Limb (tissue), 2 donors: ENCODE measurements around the gene EI24.

Experiments
- DNase-seq, 2 donors: peaks; one replicate each; pipeline ENCODE4 v3.0.0-alpha.2; 2016; ENCODE audit errors: extremely low spot score in 2 of 2

Gene EI24

GRCh38 chr11:125578783-125579182, 9.5 kb downstream of the EI24 start:
- no peak for DNase-seq

- DNase-seq = no peak
Measured at GRCh38 chr11:125579811-125580210, 10.5 kb downstream of the EI24 start.

- no peak for DNase-seq
Measured at GRCh38 chr11:125583496-125583895, 14.2 kb downstream of the EI24 start.

GRCh38 chr11:125585487-125585886, 16.2 kb downstream of the EI24 start:
- DNase-seq = no peak

- no peak for DNase-seq
Measured at GRCh38 chr11:125586623-125587022, 17.3 kb downstream of the EI24 start.

- DNase-seq = no peak
Measured at GRCh38 chr11:125587480-125587879, 18.2 kb downstream of the EI24 start.

- DNase-seq = no peak
Measured at GRCh38 chr11:125588505-125588904, 19.2 kb downstream of the EI24 start.

GRCh38 chr11:125591649-125592304, 22.5 kb downstream of the EI24 start:
- DNase-seq = peak; percentile 49 to 74

GRCh38 chr11:125592305-125593113, 23.2 kb downstream of the EI24 start, which contains the start of gene STT3A:
TSS of gene STT3A (plus strand) at chr11:125592852. CDS start at chr11:125595916, 3,064 bp downstream.
- DNase-seq = peak; percentile 99

- peak in 1 of 2 donors; percentile 29 for DNase-seq
Measured at GRCh38 chr11:125593114-125593820, 24.0 kb downstream of the EI24 start.

- DNase-seq = no peak
Measured at GRCh38 chr11:125594958-125595357, 25.7 kb downstream of the EI24 start.

GRCh38 chr11:125600663-125601062, 31.4 kb downstream of the EI24 start:
- no peak for DNase-seq

- no peak for DNase-seq
Measured at GRCh38 chr11:125603207-125603606, 33.9 kb downstream of the EI24 start.

GRCh38 chr11:125605417-125605816, 36.1 kb downstream of the EI24 start:
- no peak for DNase-seq

GRCh38 chr11:125609545-125609944, 40.3 kb downstream of the EI24 start:
- DNase-seq = no peak

GRCh38 chr11:125618383-125618782, 49.1 kb downstream of the EI24 start:
- DNase-seq = no peak

GRCh38 chr11:125621995-125622394, 52.7 kb downstream of the EI24 start:
- no peak for DNase-seq

GRCh38 chr11:125623064-125623463, 53.8 kb downstream of the EI24 start:
- no peak for DNase-seq

- no peak for DNase-seq
Measured at GRCh38 chr11:125624756-125625213, 55.5 kb downstream of the EI24 start, which contains the start of gene CHEK1. TSS of gene CHEK1 (plus strand) at chr11:125625163. CDS start at chr11:125626769, 1,606 bp downstream.

GRCh38 chr11:125625225-125625629, 56.0 kb downstream of the EI24 start:
- no peak for DNase-seq

- DNase-seq = peak; percentile 91 to 95
Measured at GRCh38 chr11:125625630-125626287, 56.5 kb downstream of the EI24 start.
